ENCODE results near the gene PKNOX2. TPM values are rescaled to one million over a fixed set of nuclear protein-coding genes. Genes with fewer than 3 reads are reported as not detected.

PKNOX2 gene
- total RNA-seq, 1 experiment from 2014 or later: 3.7 TPM

- TF ChIP-seq, protein P1, sequence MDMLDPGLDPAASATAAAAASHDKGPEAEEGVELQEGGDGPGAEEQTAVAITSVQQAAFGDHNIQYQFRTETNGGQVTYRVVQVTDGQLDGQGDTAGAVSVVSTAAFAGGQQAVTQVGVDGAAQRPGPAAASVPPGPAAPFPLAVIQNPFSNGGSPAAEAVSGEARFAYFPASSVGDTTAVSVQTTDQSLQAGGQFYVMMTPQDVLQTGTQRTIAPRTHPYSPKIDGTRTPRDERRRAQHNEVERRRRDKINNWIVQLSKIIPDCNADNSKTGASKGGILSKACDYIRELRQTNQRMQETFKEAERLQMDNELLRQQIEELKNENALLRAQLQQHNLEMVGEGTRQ (CRISPR knock-in tag; IDR thresholded peaks at IDR 0.05): peak; percentile 52; the same call in 1 of the 2 replicates
- no peak for TF ChIP-seq ZNF416 (CRISPR knock-in tag; IDR thresholded peaks at IDR 0.05)
Measured at GRCh38 chr11:125148743-125149142, 15.8 kb upstream of the PKNOX2 start (continued).

DNA sequence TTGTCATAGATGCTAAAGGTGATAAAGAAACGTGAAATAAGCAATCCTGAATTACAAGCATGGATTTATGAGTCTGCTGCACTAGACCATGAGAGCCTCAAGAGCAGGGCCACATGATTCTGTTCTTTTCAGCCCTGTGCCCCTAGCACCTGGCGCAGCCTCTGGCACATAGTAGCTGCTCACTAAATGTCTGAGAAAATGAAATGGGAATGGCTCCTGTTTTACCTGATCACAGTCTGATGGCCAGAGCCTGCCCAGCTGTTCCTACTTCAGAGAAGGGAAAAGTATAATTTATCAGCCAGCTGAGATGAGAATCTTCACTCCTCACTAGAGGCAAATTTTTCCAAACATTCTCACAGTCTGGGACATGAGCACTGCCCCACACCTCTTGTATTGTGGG is 10.7 kb upstream of the PKNOX2 start:
- Mint-ChIP-seq H3K27me3 (ENCODE audit: low read depth) (peaks cover 48% of the 10 kb centered on the region), H3K36me3 (no peaks in the 10 kb centered on the region; the same call in 1 of the 2 replicates), H3K4me3 (no peak overlapping the region), H3K4me1 (peaks cover 9% of the 10 kb centered on the region), H3K9me3 (peaks cover 12% of the 10 kb centered on the region), H3K27ac (no peak overlapping the region)
- DNase-seq (ENCODE audit: low spot score) (no peak), ATAC-seq (no peak)
- CTCF ChIA-PET: interaction anchor here (1.1 to 1.5 kb wide), 3 partner anchors 12 to 275 kb away, joined by 3 to 6 read pairs (median 4); no protein-coding TSS in a partner anchor
- POLR2A ChIA-PET: interaction anchor here (0.6 kb wide), 1 partner anchor 29 kb away, joined by 8 read pairs; no protein-coding TSS in a partner anchor
- TF ChIP-seq NFE2L1 (CRISPR knock-in tag; IDR thresholded peaks at IDR 0.05): no peak
- no peak for TF ChIP-seq ZNF317 (CRISPR knock-in tag; IDR thresholded peaks at IDR 0.05; ENCODE audit: borderline replicate concordance, low read depth)
- TF ChIP-seq, protein P2, sequence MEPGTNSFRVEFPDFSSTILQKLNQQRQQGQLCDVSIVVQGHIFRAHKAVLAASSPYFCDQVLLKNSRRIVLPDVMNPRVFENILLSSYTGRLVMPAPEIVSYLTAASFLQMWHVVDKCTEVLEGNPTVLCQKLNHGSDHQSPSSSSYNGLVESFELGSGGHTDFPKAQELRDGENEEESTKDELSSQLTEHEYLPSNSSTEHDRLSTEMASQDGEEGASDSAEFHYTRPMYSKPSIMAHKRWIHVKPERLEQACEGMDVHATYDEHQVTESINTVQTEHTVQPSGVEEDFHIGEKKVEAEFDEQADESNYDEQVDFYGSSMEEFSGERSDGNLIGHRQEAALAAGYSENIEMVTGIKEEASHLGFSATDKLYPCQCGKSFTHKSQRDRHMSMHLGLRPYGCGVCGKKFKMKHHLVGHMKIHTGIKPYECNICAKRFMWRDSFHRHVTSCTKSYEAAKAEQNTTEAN (CRISPR knock-in tag; IDR thresholded peaks at IDR 0.05): no peak
- TF ChIP-seq, protein P3, sequence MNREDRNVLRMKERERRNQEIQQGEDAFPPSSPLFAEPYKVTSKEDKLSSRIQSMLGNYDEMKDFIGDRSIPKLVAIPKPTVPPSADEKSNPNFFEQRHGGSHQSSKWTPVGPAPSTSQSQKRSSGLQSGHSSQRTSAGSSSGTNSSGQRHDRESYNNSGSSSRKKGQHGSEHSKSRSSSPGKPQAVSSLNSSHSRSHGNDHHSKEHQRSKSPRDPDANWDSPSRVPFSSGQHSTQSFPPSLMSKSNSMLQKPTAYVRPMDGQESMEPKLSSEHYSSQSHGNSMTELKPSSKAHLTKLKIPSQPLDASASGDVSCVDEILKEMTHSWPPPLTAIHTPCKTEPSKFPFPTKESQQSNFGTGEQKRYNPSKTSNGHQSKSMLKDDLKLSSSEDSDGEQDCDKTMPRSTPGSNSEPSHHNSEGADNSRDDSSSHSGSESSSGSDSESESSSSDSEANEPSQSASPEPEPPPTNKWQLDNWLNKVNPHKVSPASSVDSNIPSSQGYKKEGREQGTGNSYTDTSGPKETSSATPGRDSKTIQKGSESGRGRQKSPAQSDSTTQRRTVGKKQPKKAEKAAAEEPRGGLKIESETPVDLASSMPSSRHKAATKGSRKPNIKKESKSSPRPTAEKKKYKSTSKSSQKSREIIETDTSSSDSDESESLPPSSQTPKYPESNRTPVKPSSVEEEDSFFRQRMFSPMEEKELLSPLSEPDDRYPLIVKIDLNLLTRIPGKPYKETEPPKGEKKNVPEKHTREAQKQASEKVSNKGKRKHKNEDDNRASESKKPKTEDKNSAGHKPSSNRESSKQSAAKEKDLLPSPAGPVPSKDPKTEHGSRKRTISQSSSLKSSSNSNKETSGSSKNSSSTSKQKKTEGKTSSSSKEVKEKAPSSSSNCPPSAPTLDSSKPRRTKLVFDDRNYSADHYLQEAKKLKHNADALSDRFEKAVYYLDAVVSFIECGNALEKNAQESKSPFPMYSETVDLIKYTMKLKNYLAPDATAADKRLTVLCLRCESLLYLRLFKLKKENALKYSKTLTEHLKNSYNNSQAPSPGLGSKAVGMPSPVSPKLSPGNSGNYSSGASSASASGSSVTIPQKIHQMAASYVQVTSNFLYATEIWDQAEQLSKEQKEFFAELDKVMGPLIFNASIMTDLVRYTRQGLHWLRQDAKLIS (CRISPR knock-in tag; IDR thresholded peaks at IDR 0.05; ENCODE audit: borderline replicate concordance): no peak
- no peak for TF ChIP-seq GRHL2 (CRISPR knock-in tag; IDR thresholded peaks at IDR 0.05; ENCODE audit: insufficient replicate concordance, severe bottlenecking)
- no peak for TF ChIP-seq ZNF423 (CRISPR knock-in tag; IDR thresholded peaks at IDR 0.05)
- no peak for TF ChIP-seq ZBTB21 (CRISPR knock-in tag; IDR thresholded peaks at IDR 0.05; ENCODE audit: borderline replicate concordance)
- TF ChIP-seq OVOL2 (CRISPR knock-in tag; IDR thresholded peaks at IDR 0.05; ENCODE audit: borderline replicate concordance): no peak
- TF ChIP-seq, protein P4, sequence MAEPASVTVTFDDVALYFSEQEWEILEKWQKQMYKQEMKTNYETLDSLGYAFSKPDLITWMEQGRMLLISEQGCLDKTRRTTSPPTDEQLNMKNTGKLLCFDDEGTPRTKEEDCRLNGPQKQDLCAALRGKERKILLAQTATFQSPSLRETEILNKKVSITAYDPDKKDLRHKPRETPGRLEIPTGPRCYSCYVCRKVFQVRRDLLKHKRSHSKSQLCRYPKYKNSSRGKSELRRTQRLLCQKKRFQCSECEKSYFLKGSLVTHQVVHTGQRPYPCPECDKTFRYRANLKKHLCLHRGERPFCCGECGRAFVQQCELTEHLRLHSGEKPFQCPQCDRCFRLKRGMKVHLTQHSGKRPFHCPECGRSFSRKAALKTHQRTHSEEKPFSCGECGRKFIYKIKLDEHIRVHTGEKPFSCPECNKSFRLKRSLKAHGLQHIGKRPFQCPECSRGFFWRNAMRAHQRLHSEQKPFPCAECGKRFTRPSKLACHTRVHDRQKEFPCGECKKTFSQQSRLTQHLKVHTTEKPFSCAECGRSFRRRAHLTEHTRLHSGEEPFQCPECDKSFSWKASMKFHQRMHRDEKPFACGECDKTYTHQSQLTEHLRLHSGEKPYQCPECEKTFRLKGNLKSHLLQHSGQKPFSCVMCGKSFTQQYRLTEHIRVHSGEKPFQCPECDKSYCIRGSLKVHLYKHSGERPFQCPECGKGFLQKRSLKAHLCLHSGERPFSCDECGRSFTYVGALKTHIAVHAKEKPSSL (CRISPR knock-in tag; conservative IDR thresholded peaks at IDR 0.05): no peak
- TF ChIP-seq, protein P5, sequence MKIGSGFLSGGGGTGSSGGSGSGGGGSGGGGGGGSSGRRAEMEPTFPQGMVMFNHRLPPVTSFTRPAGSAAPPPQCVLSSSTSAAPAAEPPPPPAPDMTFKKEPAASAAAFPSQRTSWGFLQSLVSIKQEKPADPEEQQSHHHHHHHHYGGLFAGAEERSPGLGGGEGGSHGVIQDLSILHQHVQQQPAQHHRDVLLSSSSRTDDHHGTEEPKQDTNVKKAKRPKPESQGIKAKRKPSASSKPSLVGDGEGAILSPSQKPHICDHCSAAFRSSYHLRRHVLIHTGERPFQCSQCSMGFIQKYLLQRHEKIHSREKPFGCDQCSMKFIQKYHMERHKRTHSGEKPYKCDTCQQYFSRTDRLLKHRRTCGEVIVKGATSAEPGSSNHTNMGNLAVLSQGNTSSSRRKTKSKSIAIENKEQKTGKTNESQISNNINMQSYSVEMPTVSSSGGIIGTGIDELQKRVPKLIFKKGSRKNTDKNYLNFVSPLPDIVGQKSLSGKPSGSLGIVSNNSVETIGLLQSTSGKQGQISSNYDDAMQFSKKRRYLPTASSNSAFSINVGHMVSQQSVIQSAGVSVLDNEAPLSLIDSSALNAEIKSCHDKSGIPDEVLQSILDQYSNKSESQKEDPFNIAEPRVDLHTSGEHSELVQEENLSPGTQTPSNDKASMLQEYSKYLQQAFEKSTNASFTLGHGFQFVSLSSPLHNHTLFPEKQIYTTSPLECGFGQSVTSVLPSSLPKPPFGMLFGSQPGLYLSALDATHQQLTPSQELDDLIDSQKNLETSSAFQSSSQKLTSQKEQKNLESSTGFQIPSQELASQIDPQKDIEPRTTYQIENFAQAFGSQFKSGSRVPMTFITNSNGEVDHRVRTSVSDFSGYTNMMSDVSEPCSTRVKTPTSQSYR (CRISPR knock-in tag; IDR thresholded peaks at IDR 0.05): no peak
- TF ChIP-seq MYBL2 (CRISPR knock-in tag; IDR thresholded peaks at IDR 0.05): no peak
- no peak for TF ChIP-seq GABPB1 (CRISPR knock-in tag; IDR thresholded peaks at IDR 0.05)
- TF ChIP-seq TEAD1 (CRISPR knock-in tag; IDR thresholded peaks at IDR 0.05): no peak

All from WTC11 (cell line).